Nephron (organoid): ENCODE measurements around the gene ZMYND8.
A peak's percentile ranks its signal among the peaks of the same experiment; 100 is the strongest.

Experiments
- H3K27ac Mint-ChIP-seq, 3 experiments: 2 replicates each; pipeline ENCODE4 v1.8.0; 2020; ENCODE audit warnings: mixed read lengths in 3 of 3, mild to moderate bottlenecking in 2 of 3, moderate library complexity in 1 of 3
- H3K27me3 Mint-ChIP-seq: 2 replicates; pipeline ENCODE4 v1.8.0; 2021; ENCODE audit warnings: low read depth, mild to moderate bottlenecking, moderate library complexity, mixed read lengths
- H3K36me3 Mint-ChIP-seq: 2 replicates; pipeline ENCODE4 v1.8.0; 2020; ENCODE audit warnings: low read depth, mixed read lengths
- H3K4me1 Mint-ChIP-seq: 2 replicates; pipeline ENCODE4 v1.8.0; 2020; ENCODE audit warnings: mixed read lengths
- H3K4me3 Mint-ChIP-seq, 3 experiments: 2 replicates each; pipeline ENCODE4 v1.8.0; 2020; ENCODE audit warnings: mild to moderate bottlenecking in 3 of 3, mixed read lengths in 3 of 3, moderate library complexity in 2 of 3
- H3K9me3 Mint-ChIP-seq: 2 replicates; pipeline ENCODE4 v1.8.0; 2020; ENCODE audit warnings: mixed read lengths
- CTCF ChIP-seq, 3 experiments: fragments of 200-600 bp; sonication (generic); IDR thresholded peaks; one replicate each; pipeline ENCODE4 v1.5.0; 2021; ENCODE audit warnings: antibody characterized with exemption in 3 of 3; ENCODE audit not compliant: unreplicated experiment in 3 of 3

The ZMYND8 gene

GRCh38 chr20:47204008-47204849 is 152.3 kb downstream of the ZMYND8 start:
- peaks cover 5% of the 10 kb centered on the region for H3K4me1 Mint-ChIP-seq
- no peak overlapping the region for H3K27ac Mint-ChIP-seq
- H3K4me3 Mint-ChIP-seq, result no peak overlapping the region
- no peak for TF ChIP-seq CTCF (IDR thresholded peaks at IDR 0.05; ENCODE audit: unreplicated experiment in 3 of 3)
- H3K27me3 Mint-ChIP-seq, result no peaks in the 10 kb centered on the region
- peaks cover 15% of the 10 kb centered on the region for H3K36me3 Mint-ChIP-seq
- no peaks in the 10 kb centered on the region for H3K9me3 Mint-ChIP-seq

- H3K4me1 Mint-ChIP-seq, result peaks cover 5% of the 10 kb centered on the region
- H3K36me3 Mint-ChIP-seq, result peaks cover 6% of the 10 kb centered on the region
- H3K9me3 Mint-ChIP-seq, result no peaks in the 10 kb centered on the region
Measured at GRCh38 chr20:47202733-47203667, 153.5 kb downstream of the ZMYND8 start.

GRCh38 chr20:47201074-47201730 is 155.3 kb downstream of the ZMYND8 start:
- no peaks in the 10 kb centered on the region for H3K36me3 Mint-ChIP-seq
- H3K4me3 Mint-ChIP-seq, result no peak overlapping the region
- no peaks in the 10 kb centered on the region for H3K9me3 Mint-ChIP-seq
- TF ChIP-seq CTCF (IDR thresholded peaks at IDR 0.05; ENCODE audit: unreplicated experiment in 3 of 3), result no peak
- H3K27ac Mint-ChIP-seq, result peak overlapping the region in 1 of 3 experiments; percentile 45
- H3K4me1 Mint-ChIP-seq, result peaks cover 5% of the 10 kb centered on the region
- H3K27me3 Mint-ChIP-seq, result no peaks in the 10 kb centered on the region

More at GRCh38 chr20:47202733-47203667, 153.5 kb downstream of the ZMYND8 start:
- TF ChIP-seq CTCF (IDR thresholded peaks at IDR 0.05; ENCODE audit: unreplicated experiment in 3 of 3), result no peak
- Mint-ChIP-seq H3K27me3 (no peaks in the 10 kb centered on the region), H3K27ac (no peak overlapping the region), H3K4me3 (no peak overlapping the region)

GRCh38 chr20:47198996-47199552 is 157.4 kb downstream of the ZMYND8 start:
- Mint-ChIP-seq H3K4me3 (no peak overlapping the region), H3K27me3 (no peaks in the 10 kb centered on the region), H3K9me3 (no peaks in the 10 kb centered on the region), H3K27ac (no peak overlapping the region), H3K4me1 (no peaks in the 10 kb centered on the region), H3K36me3 (no peaks in the 10 kb centered on the region)
- TF ChIP-seq CTCF (IDR thresholded peaks at IDR 0.05; ENCODE audit: unreplicated experiment in 3 of 3), result no peak

DNA sequence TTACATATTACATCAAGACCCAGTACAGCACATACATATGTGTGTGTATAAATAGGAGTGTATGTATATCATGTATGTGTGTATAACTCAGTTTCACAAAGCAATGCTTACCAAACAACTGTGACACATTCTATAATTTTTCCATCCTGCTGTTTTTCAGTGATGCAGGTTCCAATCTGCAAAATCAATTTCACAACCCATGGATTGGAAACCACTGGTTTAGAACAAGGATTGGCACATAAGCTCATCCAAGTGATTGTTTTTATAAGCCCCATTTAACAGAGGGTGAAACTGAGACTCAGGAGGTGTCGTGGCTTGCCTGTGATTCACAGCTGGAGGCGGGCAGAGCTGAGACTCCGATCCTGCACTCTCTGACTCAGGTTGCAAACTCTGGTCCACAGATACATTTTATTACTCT is 158.2 kb downstream of the ZMYND8 start:
- Mint-ChIP-seq H3K4me1 (no peaks in the 10 kb centered on the region), H3K9me3 (no peaks in the 10 kb centered on the region), H3K4me3 (no peak overlapping the region), H3K27me3 (no peaks in the 10 kb centered on the region), H3K36me3 (no peaks in the 10 kb centered on the region), H3K27ac (no peak overlapping the region)
- TF ChIP-seq CTCF (IDR thresholded peaks at IDR 0.05; ENCODE audit: unreplicated experiment in 3 of 3), result no peak
